ENCODE measurements around the gene FHL3. TPM values are rescaled to one million over a fixed set of nuclear protein-coding genes. Genes with fewer than 3 reads are reported as not detected.

FHL3 gene
- total RNA-seq, 1 donor from 2014 or later, result 20.0 TPM

Other genes starting within 250 kb of the FHL3 start
- 4.8 TPM for gene EPHA10, start 240.4 kb downstream of the FHL3 start, total RNA-seq (ENCODE audit: unreplicated experiment)
- gene MANEAL, start 211.7 kb downstream of the FHL3 start, total RNA-seq (ENCODE audit: unreplicated experiment), result 112 TPM
- gene C1orf122, start 197.7 kb downstream of the FHL3 start, total RNA-seq (ENCODE audit: unreplicated experiment), result 57.3 TPM
- gene YRDC, start 197.3 kb downstream of the FHL3 start, total RNA-seq (ENCODE audit: unreplicated experiment), result 14.9 TPM
- gene MTF1, start 145.9 kb downstream of the FHL3 start, total RNA-seq (ENCODE audit: unreplicated experiment), result 15.5 TPM
- gene INPP5B, start 58.5 kb downstream of the FHL3 start, total RNA-seq (ENCODE audit: unreplicated experiment), result 19.3 TPM
- 73.0 TPM for gene SF3A3, start 15.5 kb downstream of the FHL3 start, total RNA-seq (ENCODE audit: unreplicated experiment)
- gene UTP11, start 7.2 kb upstream of the FHL3 start, total RNA-seq (ENCODE audit: unreplicated experiment), result 34.6 TPM
- gene POU3F1, start 41.3 kb upstream of the FHL3 start, total RNA-seq (ENCODE audit: unreplicated experiment), result 9.3 TPM